DMS 273 treated with DMSO at 0.1 percent for 48 hours (cell line): ENCODE data around the gene GARIN1A.
"Not testable (repeated sequence)": the region's sequence is repeated elsewhere in the genome, so short reads cannot be mapped to it uniquely, and the experiment has no call there.

Experiments
- DNase-seq: peaks from one replicate; lab custom pipeline; 2025; lab: John Stamatoyannopoulos, UW

Gene GARIN1A

GRCh38 chr7:128671992-128672391 is at the start of gene GARIN1A:
GARIN1A (plus strand) TSS chr7:128672292; CDS start chr7:128672398, 106 bp downstream.
- DNase-seq: no peak

GRCh38 chr7:128627124-128627523 is 45.0 kb upstream of the GARIN1A start:
- not testable (repeated sequence) for DNase-seq

GRCh38 chr7:128633915-128634314 is 38.2 kb upstream of the GARIN1A start:
- not testable (repeated sequence) for DNase-seq

- not testable (repeated sequence) for DNase-seq
Measured at GRCh38 chr7:128645206-128645605, 26.9 kb upstream of the GARIN1A start.

- DNase-seq: not testable (repeated sequence)
Measured at GRCh38 chr7:128645844-128646243, 26.2 kb upstream of the GARIN1A start.

GRCh38 chr7:128646877-128647276 is 25.2 kb upstream of the GARIN1A start:
- not testable (repeated sequence) for DNase-seq

GRCh38 chr7:128651096-128651495 is 21.0 kb upstream of the GARIN1A start:
- DNase-seq: not testable (repeated sequence)

- DNase-seq: not testable (repeated sequence)
Measured at GRCh38 chr7:128652606-128653005, 19.5 kb upstream of the GARIN1A start.

GRCh38 chr7:128653197-128653596 is 18.9 kb upstream of the GARIN1A start:
- not testable (repeated sequence) for DNase-seq

GRCh38 chr7:128654080-128654479 is 18.0 kb upstream of the GARIN1A start:
- not testable (repeated sequence) for DNase-seq

- not testable (repeated sequence) for DNase-seq
Measured at GRCh38 chr7:128654501-128654900, 17.6 kb upstream of the GARIN1A start.

GRCh38 chr7:128658428-128658827 is 13.7 kb upstream of the GARIN1A start:
- not testable (repeated sequence) for DNase-seq

GRCh38 chr7:128660596-128660995 is 11.5 kb upstream of the GARIN1A start:
- no peak for DNase-seq

- no peak for DNase-seq
Measured at GRCh38 chr7:128661446-128661845, 10.6 kb upstream of the GARIN1A start.

- DNase-seq: no peak
Measured at GRCh38 chr7:128662091-128662490, 10.0 kb upstream of the GARIN1A start.

GRCh38 chr7:128663223-128663622 is 8.9 kb upstream of the GARIN1A start:
- not testable (repeated sequence) for DNase-seq

- DNase-seq: no peak
Measured at GRCh38 chr7:128665057-128665456, 7.0 kb upstream of the GARIN1A start.

- no peak for DNase-seq
Measured at GRCh38 chr7:128666200-128666599, 5.9 kb upstream of the GARIN1A start.

GRCh38 chr7:128672927-128673517 is 930 bp downstream of the GARIN1A start:
- DNase-seq: no peak

GRCh38 chr7:128673571-128673970 is 1.5 kb downstream of the GARIN1A start:
- no peak for DNase-seq

GRCh38 chr7:128676665-128677064 is 4.6 kb downstream of the GARIN1A start:
- no peak for DNase-seq

- DNase-seq: no peak
Measured at GRCh38 chr7:128679920-128680319, 7.8 kb downstream of the GARIN1A start.

GRCh38 chr7:128681794-128682537 is 9.9 kb downstream of the GARIN1A start:
- no peak for DNase-seq
